Suprapubic skin (tissue), 4 donors: ENCODE measurements around the gene RANBP1. TPM values are rescaled to one million over a fixed set of nuclear protein-coding genes. Genes with fewer than 3 reads are reported as not detected.

Experiments used
- DNase-seq, 2 donors: peaks; one replicate each; pipeline ENCODE4 v3.0.0-alpha.2; 2019; ENCODE audit warnings: low spot score in 2 of 2
- H3K27ac ChIP-seq: fragments of 200-600 bp; sonication (generic); one replicate; pipeline ENCODE4 v1.5.1; 2019
- H3K27me3 ChIP-seq: fragments of 200-600 bp; sonication (generic); one replicate; pipeline ENCODE4 v1.5.1; 2019
- H3K36me3 ChIP-seq: fragments of 200-600 bp; sonication (generic); one replicate; pipeline ENCODE4 v1.5.1; 2019
- H3K4me1 ChIP-seq: fragments of 200-600 bp; sonication (generic); one replicate; pipeline ENCODE4 v1.5.1; 2019
- H3K4me3 ChIP-seq: fragments of 200-600 bp; sonication (generic); one replicate; pipeline ENCODE4 v1.5.1; 2019; ENCODE audit warnings: mild to moderate bottlenecking
- H3K9me3 ChIP-seq: fragments of 200-600 bp; sonication (generic); one replicate; pipeline ENCODE4 v1.5.1; 2019
- CTCF ChIP-seq, 2 donors: fragments of 200-600 bp in 1 of 2; fragments of 450-650 bp in 1 of 2; sonication (generic) in 1 of 2; IDR thresholded peaks; one replicate each; pipeline ENCODE4 v1.5.1; 2016 to 2019; ENCODE audit warnings: antibody characterized with exemption in 2 of 2, mild to moderate bottlenecking in 1 of 2, moderate library complexity in 1 of 2
- EP300 ChIP-seq: sonication (generic); formaldehyde crosslinking; IDR thresholded peaks from one replicate; pipeline ENCODE4 v1.6.1; 2017; ENCODE audit warnings: antibody characterized with exemption
- POLR2A ChIP-seq, 2 donors: fragments of 450-650 bp; IDR thresholded peaks; one replicate each; pipeline ENCODE4 v1.6.1; 2017; ENCODE audit warnings: antibody characterized with exemption in 2 of 2, mild to moderate bottlenecking in 2 of 2, moderate library complexity in 2 of 2
- POLR2AphosphoS5 ChIP-seq, 3 donors: sonication (generic); formaldehyde crosslinking; IDR thresholded peaks; one replicate each; pipeline ENCODE4 v1.6.1; 2017; ENCODE audit warnings: antibody characterized with exemption in 3 of 3
- WGBS: methylation state at CpG from one replicate; pipeline ENCODE4 v1.1.5; 2018; 5-methylcytosine and 5-hydroxymethylcytosine counted together
- total RNA-seq, 4 donors: library from RNA; depleted of rRNA; stranded (reverse); fragments of >200 nt; gene quantifications; one replicate each; pipeline ENCODE4 v1.1.0, GENCODE V29; 2016

RANBP1 gene
- total RNA-seq, 4 donors from 2014 or later = 107 to 150 (median 119) TPM

GRCh38 chr22:20093418-20094196 lies 22.3 kb upstream of the RANBP1 start:
- no peak overlapping the region for H3K27ac ChIP-seq
- H3K4me1 ChIP-seq = no peaks in the 10 kb centered on the region
- H3K4me3 ChIP-seq = no peak overlapping the region
- DNase-seq = no peak
- H3K27me3 ChIP-seq = no peaks in the 10 kb centered on the region
- peaks cover 4% of the 10 kb centered on the region for H3K9me3 ChIP-seq
- no peak for TF ChIP-seq CTCF (IDR thresholded peaks at IDR 0.05)
- TF ChIP-seq EP300 = no peak
- no peak for TF ChIP-seq POLR2A (IDR thresholded peaks at IDR 0.05)
- TF ChIP-seq POLR2AphosphoS5 (IDR thresholded peaks at IDR 0.05) = no peak
- WGBS = 81% methylated on average over 13 of the region's 13 CpGs
- H3K36me3 ChIP-seq = peaks cover 98% of the 10 kb centered on the region

GRCh38 chr22:20094197-20094807 lies 21.6 kb upstream of the RANBP1 start:
- H3K4me1 ChIP-seq = no peaks in the 10 kb centered on the region
- no peak overlapping the region for H3K27ac ChIP-seq
- H3K4me3 ChIP-seq = no peak overlapping the region
- TF ChIP-seq EP300 (no peak), CTCF (IDR thresholded peaks at IDR 0.05) (no peak)
- H3K27me3 ChIP-seq = no peaks in the 10 kb centered on the region
- peaks cover 4% of the 10 kb centered on the region for H3K9me3 ChIP-seq
- WGBS = 95% methylated on average over 15 of the region's 15 CpGs
- peaks cover 98% of the 10 kb centered on the region for H3K36me3 ChIP-seq
- no peak for DNase-seq

- no peak overlapping the region for H3K27ac ChIP-seq
- peaks cover 3% of the 10 kb centered on the region for H3K4me1 ChIP-seq
- TF ChIP-seq POLR2A (IDR thresholded peaks at IDR 0.05) = no peak
- TF ChIP-seq CTCF (IDR thresholded peaks at IDR 0.05) = no peak
- DNase-seq = no peak
- peaks cover 4% of the 10 kb centered on the region for H3K9me3 ChIP-seq
- 92% methylated on average over 4 of the region's 4 CpGs for WGBS
- peaks cover 98% of the 10 kb centered on the region for H3K36me3 ChIP-seq
- no peak overlapping the region for H3K4me3 ChIP-seq
- H3K27me3 ChIP-seq = no peaks in the 10 kb centered on the region
These were observed 20.4 kb upstream of the RANBP1 start for GRCh38 chr22:20095521-20095920.

GRCh38 chr22:20096574-20097420 lies 19.1 kb upstream of the RANBP1 start:
- no peak for DNase-seq
- peaks cover 3% of the 10 kb centered on the region for H3K4me1 ChIP-seq
- TF ChIP-seq POLR2A (IDR thresholded peaks at IDR 0.05) (no peak), CTCF (IDR thresholded peaks at IDR 0.05) (no peak), EP300 (no peak), POLR2AphosphoS5 (IDR thresholded peaks at IDR 0.05) (no peak)
- no peak overlapping the region for H3K27ac ChIP-seq
- WGBS = 98% methylated on average over 2 of the region's 2 CpGs
- H3K36me3 ChIP-seq = peaks cover 91% of the 10 kb centered on the region
- H3K27me3 ChIP-seq = no peaks in the 10 kb centered on the region
- H3K4me3 ChIP-seq = no peak overlapping the region
- H3K9me3 ChIP-seq = peaks cover 4% of the 10 kb centered on the region
